ENCODE data around the gene CORIN. TPM values are rescaled to one million over a fixed set of nuclear protein-coding genes. Genes with fewer than 3 reads are reported as not detected.

Gene CORIN
- total RNA-seq, 1 donor from 2014 or later = 2.6 TPM

DNA sequence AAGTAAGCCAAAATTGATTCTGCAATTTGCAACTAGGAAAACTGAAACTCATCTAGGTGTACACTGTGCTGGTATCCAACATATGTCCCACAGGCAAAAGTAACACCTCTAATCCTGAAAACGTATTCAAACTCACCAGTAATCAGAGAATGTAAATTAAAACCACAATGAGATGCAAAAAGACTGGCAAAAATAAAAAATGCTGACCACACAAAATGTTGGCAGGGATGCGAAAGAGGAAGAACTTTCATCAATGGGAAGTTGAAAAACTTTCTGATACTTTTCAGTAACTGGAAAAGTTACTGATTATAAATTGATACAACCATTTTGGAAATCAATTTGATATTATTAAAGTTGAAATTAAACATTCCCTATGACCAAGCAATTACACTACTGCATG, 20.1 kb upstream of the CORIN start:
- no peak for DNase-seq (ENCODE audit: extremely low spot score, unreplicated experiment)
- H3K27me3 Mint-ChIP-seq (ENCODE audit: unreplicated experiment) = no peaks in the 10 kb centered on the region
- peaks cover 37% of the 10 kb centered on the region for H3K4me1 Mint-ChIP-seq (ENCODE audit: unreplicated experiment)
- H3K9me3 Mint-ChIP-seq (ENCODE audit: unreplicated experiment) = no peaks in the 10 kb centered on the region
- peaks cover 24% of the 10 kb centered on the region for H3K36me3 Mint-ChIP-seq (ENCODE audit: unreplicated experiment)
- TF ChIP-seq, protein P1, sequence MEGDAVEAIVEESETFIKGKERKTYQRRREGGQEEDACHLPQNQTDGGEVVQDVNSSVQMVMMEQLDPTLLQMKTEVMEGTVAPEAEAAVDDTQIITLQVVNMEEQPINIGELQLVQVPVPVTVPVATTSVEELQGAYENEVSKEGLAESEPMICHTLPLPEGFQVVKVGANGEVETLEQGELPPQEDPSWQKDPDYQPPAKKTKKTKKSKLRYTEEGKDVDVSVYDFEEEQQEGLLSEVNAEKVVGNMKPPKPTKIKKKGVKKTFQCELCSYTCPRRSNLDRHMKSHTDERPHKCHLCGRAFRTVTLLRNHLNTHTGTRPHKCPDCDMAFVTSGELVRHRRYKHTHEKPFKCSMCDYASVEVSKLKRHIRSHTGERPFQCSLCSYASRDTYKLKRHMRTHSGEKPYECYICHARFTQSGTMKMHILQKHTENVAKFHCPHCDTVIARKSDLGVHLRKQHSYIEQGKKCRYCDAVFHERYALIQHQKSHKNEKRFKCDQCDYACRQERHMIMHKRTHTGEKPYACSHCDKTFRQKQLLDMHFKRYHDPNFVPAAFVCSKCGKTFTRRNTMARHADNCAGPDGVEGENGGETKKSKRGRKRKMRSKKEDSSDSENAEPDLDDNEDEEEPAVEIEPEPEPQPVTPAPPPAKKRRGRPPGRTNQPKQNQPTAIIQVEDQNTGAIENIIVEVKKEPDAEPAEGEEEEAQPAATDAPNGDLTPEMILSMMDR (IDR thresholded peaks at IDR 0.05) = no peak
- H3K27ac Mint-ChIP-seq (ENCODE audit: unreplicated experiment) = no peak overlapping the region
- no peak overlapping the region for H3K4me3 Mint-ChIP-seq (ENCODE audit: unreplicated experiment)

DNA sequence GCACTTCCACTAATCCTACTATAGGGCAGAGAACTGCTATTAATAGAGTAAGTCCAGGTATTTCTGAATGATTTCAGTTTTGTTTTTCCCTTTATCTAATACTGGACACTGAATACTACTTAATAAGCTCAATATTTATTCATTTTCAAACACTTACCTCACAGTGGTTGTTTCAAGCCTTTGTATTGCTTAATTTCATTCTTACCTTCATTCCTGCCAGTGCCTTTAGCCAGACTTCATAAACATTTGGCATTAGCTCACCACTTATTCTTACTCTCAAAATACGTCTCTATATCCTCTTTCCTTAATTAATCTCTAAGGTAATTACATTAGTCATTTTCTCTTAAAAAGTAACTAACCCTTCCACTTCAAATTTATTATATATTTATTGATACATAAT, 18.8 kb upstream of the CORIN start:
- H3K27ac Mint-ChIP-seq (ENCODE audit: unreplicated experiment) = no peak overlapping the region
- no peaks in the 10 kb centered on the region for H3K9me3 Mint-ChIP-seq (ENCODE audit: unreplicated experiment)
- peaks cover 24% of the 10 kb centered on the region for H3K36me3 Mint-ChIP-seq (ENCODE audit: unreplicated experiment)
- no peaks in the 10 kb centered on the region for H3K27me3 Mint-ChIP-seq (ENCODE audit: unreplicated experiment)
- peaks cover 37% of the 10 kb centered on the region for H3K4me1 Mint-ChIP-seq (ENCODE audit: unreplicated experiment)
- no peak overlapping the region for H3K4me3 Mint-ChIP-seq (ENCODE audit: unreplicated experiment)
- TF ChIP-seq, protein P1 (IDR thresholded peaks at IDR 0.05) = no peak
- no peak for DNase-seq (ENCODE audit: extremely low spot score, unreplicated experiment)

DNA sequence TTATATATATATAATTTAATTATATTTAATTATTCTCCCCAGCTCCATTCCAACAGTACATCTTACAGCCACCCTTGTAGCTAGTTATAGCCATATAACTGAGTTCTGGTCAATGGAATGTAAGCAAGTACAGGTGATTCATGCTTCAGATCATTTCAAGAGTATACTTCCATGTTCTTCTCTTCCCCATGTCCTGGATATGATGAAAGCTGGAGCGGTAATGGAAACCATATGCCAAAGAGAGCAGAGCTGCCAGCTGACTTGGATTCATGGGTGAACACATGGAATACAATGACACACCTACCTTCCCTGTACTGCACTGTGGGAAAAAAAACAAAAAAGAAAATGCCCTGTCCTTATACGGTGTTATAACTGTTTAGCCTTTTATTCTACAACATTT, 17.5 kb upstream of the CORIN start:
- Mint-ChIP-seq H3K27ac (ENCODE audit: unreplicated experiment) (no peak overlapping the region), H3K9me3 (ENCODE audit: unreplicated experiment) (no peaks in the 10 kb centered on the region), H3K36me3 (ENCODE audit: unreplicated experiment) (peaks cover 36% of the 10 kb centered on the region), H3K27me3 (ENCODE audit: unreplicated experiment) (no peaks in the 10 kb centered on the region), H3K4me3 (ENCODE audit: unreplicated experiment) (no peak overlapping the region), H3K4me1 (ENCODE audit: unreplicated experiment) (peaks cover 46% of the 10 kb centered on the region)
- TF ChIP-seq, protein P1 (IDR thresholded peaks at IDR 0.05) = no peak
- DNase-seq (ENCODE audit: extremely low spot score, unreplicated experiment) = no peak

GRCh38 chr4:47852136-47852535, 14.3 kb upstream of the CORIN start:
- TF ChIP-seq, protein P1 (IDR thresholded peaks at IDR 0.05) = no peak
- no peaks in the 10 kb centered on the region for H3K27me3 Mint-ChIP-seq (ENCODE audit: unreplicated experiment)
- peaks cover 41% of the 10 kb centered on the region for H3K36me3 Mint-ChIP-seq (ENCODE audit: unreplicated experiment)
- H3K4me1 Mint-ChIP-seq (ENCODE audit: unreplicated experiment) = peaks cover 46% of the 10 kb centered on the region
- H3K9me3 Mint-ChIP-seq (ENCODE audit: unreplicated experiment) = no peaks in the 10 kb centered on the region
- no peak overlapping the region for H3K4me3 Mint-ChIP-seq (ENCODE audit: unreplicated experiment)
- peak overlapping the region; percentile 84 for H3K27ac Mint-ChIP-seq (ENCODE audit: unreplicated experiment)
- no peak for DNase-seq (ENCODE audit: extremely low spot score, unreplicated experiment)

- Mint-ChIP-seq H3K9me3 (ENCODE audit: unreplicated experiment) (no peaks in the 10 kb centered on the region), H3K4me1 (ENCODE audit: unreplicated experiment) (peaks cover 36% of the 10 kb centered on the region), H3K27me3 (ENCODE audit: unreplicated experiment) (no peaks in the 10 kb centered on the region), H3K36me3 (ENCODE audit: unreplicated experiment) (peaks cover 36% of the 10 kb centered on the region), H3K27ac (ENCODE audit: unreplicated experiment) (no peak overlapping the region), H3K4me3 (ENCODE audit: unreplicated experiment) (no peak overlapping the region)
- DNase-seq (ENCODE audit: extremely low spot score, unreplicated experiment) = no peak
- TF ChIP-seq, protein P1 (IDR thresholded peaks at IDR 0.05) = no peak
Observed at GRCh38 chr4:47849466-47849865, 11.6 kb upstream of the CORIN start.
